Panc1 (cell line): ENCODE measurements around the gene RIPK3.

ENCODE experiments used
- POLR2AphosphoS5 ChIP-seq: IDR thresholded peaks from 2 replicates; pipeline ENCODE4 v1.6.1; 2012; ENCODE audit warnings: mild to moderate bottlenecking, low read depth, low read length, moderate library complexity
- SIN3A ChIP-seq: IDR thresholded peaks from 2 replicates; pipeline ENCODE4 v1.6.1; 2012; ENCODE audit warnings: low read depth, mild to moderate bottlenecking, low read length, moderate library complexity, borderline replicate concordance; ENCODE audit not compliant: insufficient read depth
- TCF7L2 ChIP-seq: IDR thresholded peaks from 2 replicates; pipeline ENCODE4 v1.6.1; 2011; ENCODE audit warnings: mild to moderate bottlenecking, low read depth, low read length, inconsistent platforms
- TF ChIP-seq, protein P1 (sequence below): fragments of 450-650 bp; IDR thresholded peaks from 2 replicates; pipeline ENCODE4 v1.5.1; 2017; ENCODE audit warnings: mild to moderate bottlenecking
- TF ChIP-seq, protein P2 (sequence below), 2 experiments: IDR thresholded peaks; 2 replicates each; pipeline ENCODE4 v1.6.1; 2011 to 2012; ENCODE audit warnings: low read depth in 2 of 2, control low read depth in 1 of 2, low read length in 1 of 2, mild to moderate bottlenecking in 1 of 2, moderate library complexity in 1 of 2; ENCODE audit not compliant: insufficient read depth in 1 of 2

DNA sequence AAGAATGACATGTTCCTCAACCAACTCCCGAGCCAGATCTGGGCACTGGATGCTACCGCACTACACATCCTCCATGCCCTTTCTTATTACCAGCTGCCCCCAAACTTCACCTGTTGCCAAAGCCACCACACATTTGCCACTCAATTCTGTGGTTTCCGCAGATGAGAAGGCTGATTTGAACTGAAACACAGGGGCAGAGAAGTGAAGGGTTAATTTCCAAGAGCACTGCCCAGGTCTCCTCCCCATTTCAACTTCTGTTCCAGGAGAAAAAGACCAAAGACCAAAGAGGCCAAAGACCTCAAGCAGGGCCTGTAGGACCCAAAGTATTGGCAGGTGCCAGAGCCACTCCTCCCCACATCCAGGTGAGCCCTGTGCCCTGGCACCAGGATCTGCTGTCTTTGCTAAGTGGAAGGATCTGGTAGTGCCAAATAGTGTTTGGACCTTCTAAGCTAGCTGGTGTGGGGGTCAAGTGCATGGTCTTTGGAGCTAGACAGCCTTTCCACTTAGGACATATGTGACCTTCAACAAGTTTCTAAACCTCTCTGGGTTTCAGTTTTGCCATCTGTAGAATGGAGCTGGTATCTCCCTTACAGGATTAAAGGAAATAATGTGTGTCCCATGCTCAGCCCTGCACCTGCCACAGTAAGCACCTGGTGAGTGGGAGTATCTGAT lies 48.2 kb downstream of the RIPK3 start:
- no peak for TF ChIP-seq POLR2AphosphoS5
- TF ChIP-seq, protein P1, sequence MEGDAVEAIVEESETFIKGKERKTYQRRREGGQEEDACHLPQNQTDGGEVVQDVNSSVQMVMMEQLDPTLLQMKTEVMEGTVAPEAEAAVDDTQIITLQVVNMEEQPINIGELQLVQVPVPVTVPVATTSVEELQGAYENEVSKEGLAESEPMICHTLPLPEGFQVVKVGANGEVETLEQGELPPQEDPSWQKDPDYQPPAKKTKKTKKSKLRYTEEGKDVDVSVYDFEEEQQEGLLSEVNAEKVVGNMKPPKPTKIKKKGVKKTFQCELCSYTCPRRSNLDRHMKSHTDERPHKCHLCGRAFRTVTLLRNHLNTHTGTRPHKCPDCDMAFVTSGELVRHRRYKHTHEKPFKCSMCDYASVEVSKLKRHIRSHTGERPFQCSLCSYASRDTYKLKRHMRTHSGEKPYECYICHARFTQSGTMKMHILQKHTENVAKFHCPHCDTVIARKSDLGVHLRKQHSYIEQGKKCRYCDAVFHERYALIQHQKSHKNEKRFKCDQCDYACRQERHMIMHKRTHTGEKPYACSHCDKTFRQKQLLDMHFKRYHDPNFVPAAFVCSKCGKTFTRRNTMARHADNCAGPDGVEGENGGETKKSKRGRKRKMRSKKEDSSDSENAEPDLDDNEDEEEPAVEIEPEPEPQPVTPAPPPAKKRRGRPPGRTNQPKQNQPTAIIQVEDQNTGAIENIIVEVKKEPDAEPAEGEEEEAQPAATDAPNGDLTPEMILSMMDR: no peak
- no peak for TF ChIP-seq TCF7L2
- TF ChIP-seq, protein P2, sequence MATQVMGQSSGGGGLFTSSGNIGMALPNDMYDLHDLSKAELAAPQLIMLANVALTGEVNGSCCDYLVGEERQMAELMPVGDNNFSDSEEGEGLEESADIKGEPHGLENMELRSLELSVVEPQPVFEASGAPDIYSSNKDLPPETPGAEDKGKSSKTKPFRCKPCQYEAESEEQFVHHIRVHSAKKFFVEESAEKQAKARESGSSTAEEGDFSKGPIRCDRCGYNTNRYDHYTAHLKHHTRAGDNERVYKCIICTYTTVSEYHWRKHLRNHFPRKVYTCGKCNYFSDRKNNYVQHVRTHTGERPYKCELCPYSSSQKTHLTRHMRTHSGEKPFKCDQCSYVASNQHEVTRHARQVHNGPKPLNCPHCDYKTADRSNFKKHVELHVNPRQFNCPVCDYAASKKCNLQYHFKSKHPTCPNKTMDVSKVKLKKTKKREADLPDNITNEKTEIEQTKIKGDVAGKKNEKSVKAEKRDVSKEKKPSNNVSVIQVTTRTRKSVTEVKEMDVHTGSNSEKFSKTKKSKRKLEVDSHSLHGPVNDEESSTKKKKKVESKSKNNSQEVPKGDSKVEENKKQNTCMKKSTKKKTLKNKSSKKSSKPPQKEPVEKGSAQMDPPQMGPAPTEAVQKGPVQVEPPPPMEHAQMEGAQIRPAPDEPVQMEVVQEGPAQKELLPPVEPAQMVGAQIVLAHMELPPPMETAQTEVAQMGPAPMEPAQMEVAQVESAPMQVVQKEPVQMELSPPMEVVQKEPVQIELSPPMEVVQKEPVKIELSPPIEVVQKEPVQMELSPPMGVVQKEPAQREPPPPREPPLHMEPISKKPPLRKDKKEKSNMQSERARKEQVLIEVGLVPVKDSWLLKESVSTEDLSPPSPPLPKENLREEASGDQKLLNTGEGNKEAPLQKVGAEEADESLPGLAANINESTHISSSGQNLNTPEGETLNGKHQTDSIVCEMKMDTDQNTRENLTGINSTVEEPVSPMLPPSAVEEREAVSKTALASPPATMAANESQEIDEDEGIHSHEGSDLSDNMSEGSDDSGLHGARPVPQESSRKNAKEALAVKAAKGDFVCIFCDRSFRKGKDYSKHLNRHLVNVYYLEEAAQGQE (IDR thresholded peaks at IDR 0.05; ENCODE audit: insufficient read depth in 1 of 2, low read depth in 2 of 2, low read length in 1 of 2): no peak
- TF ChIP-seq SIN3A: no peak
